ACHN (cell line): Measurements from ENCODE around the gene TMEM41A.

Experiments used
- DNase-seq: peaks from one replicate; pipeline ENCODE4 v3.0.0-alpha.2; 2015
- in situ Hi-C: cut with HindIII; loops from 2 replicates; pipeline ENCODE4 v1.10.0; 2017; ENCODE audit warnings: low sequenced_read_pairs, low pct_ligation_motif_present, low pct_unique_long_range_greater_than_20kb

Gene TMEM41A

GRCh38 chr3:185498503-185499396 is at the start of gene TMEM41A:
Gene TMEM41A (minus strand): TSS chr3:185499035. CDS start chr3:185498961, 74 bp downstream.
- DNase-seq, result peak; percentile 89
- in situ Hi-C loops, result no loop called here

GRCh38 chr3:185540695-185541094 is 41.9 kb upstream of the TMEM41A start:
- DNase-seq, result no peak
- in situ Hi-C loops, result no loop called here

- in situ Hi-C loops, result no loop called here
- no peak for DNase-seq
These were observed 41.1 kb upstream of the TMEM41A start for GRCh38 chr3:185539934-185540333.

- peak; percentile 86 for DNase-seq
- in situ Hi-C loops, result no loop called here
These were observed 38.6 kb upstream of the TMEM41A start for GRCh38 chr3:185537369-185537970.

GRCh38 chr3:185534511-185534910 is 35.7 kb upstream of the TMEM41A start:
- in situ Hi-C loops, result no loop called here
- no peak for DNase-seq

GRCh38 chr3:185532901-185533300 is 34.1 kb upstream of the TMEM41A start:
- in situ Hi-C loops, result no loop called here
- no peak for DNase-seq

GRCh38 chr3:185530856-185531255 is 32.0 kb upstream of the TMEM41A start:
- in situ Hi-C loops, result no loop called here
- no peak for DNase-seq

- in situ Hi-C loops, result no loop called here
- DNase-seq, result no peak
These were observed 29.7 kb upstream of the TMEM41A start for GRCh38 chr3:185528532-185528931.

- in situ Hi-C loops, result no loop called here
- no peak for DNase-seq
These were observed 28.5 kb upstream of the TMEM41A start for GRCh38 chr3:185527364-185527763.

GRCh38 chr3:185526349-185526951 is 27.6 kb upstream of the TMEM41A start:
- DNase-seq, result no peak
- in situ Hi-C loops, result no loop called here

- DNase-seq, result no peak
- in situ Hi-C loops, result no loop called here
These were observed 22.7 kb upstream of the TMEM41A start for GRCh38 chr3:185521349-185522138.

- in situ Hi-C loops, result no loop called here
- no peak for DNase-seq
These were observed 20.2 kb upstream of the TMEM41A start for GRCh38 chr3:185519021-185519420.

- in situ Hi-C loops, result no loop called here
These were observed 18.7 kb upstream of the TMEM41A start for GRCh38 chr3:185517387-185518130.

GRCh38 chr3:185511711-185512110 is 12.9 kb upstream of the TMEM41A start:
- DNase-seq, result no peak
- in situ Hi-C loops, result no loop called here

More at GRCh38 chr3:185517387-185518130, 18.7 kb upstream of the TMEM41A start:
- no peak for DNase-seq

- in situ Hi-C loops, result no loop called here
- no peak for DNase-seq
These were observed 9.6 kb upstream of the TMEM41A start for GRCh38 chr3:185508335-185508991.

- no peak for DNase-seq
- in situ Hi-C loops, result no loop called here
These were observed 9.0 kb upstream of the TMEM41A start for GRCh38 chr3:185507883-185508282.

- DNase-seq, result no peak
- in situ Hi-C loops, result no loop called here
These were observed 5.8 kb upstream of the TMEM41A start for GRCh38 chr3:185504636-185505035.

- in situ Hi-C loops, result no loop called here
These were observed 4.7 kb upstream of the TMEM41A start for GRCh38 chr3:185503521-185503920.

More at GRCh38 chr3:185503521-185503920, 4.7 kb upstream of the TMEM41A start:
- no peak for DNase-seq
